ENCODE results near the gene ARMH4. TPM values are rescaled to one million over a fixed set of nuclear protein-coding genes. Genes with fewer than 3 reads are reported as not detected.

ARMH4 gene
- total RNA-seq, 4 donors from 2014 or later = 0.44 to 4.4 (median 2.4) TPM

- no peaks in the 10 kb centered on the region for H3K4me1 ChIP-seq
- intact Hi-C loops (cut with DNase I) = no loop called here
- no peaks in the 10 kb centered on the region for H3K36me3 ChIP-seq
- no peaks in the 10 kb centered on the region for H3K27me3 ChIP-seq
- H3K4me3 ChIP-seq = no peak overlapping the region
- H3K9me3 ChIP-seq = no peaks in the 10 kb centered on the region
- TF ChIP-seq CTCF (IDR thresholded peaks at IDR 0.05) (no peak), POLR2A (IDR thresholded peaks at IDR 0.05) (no peak)
- WGBS, 2 donors = 57 to 63% methylated on average over 5 of the region's 5 CpGs
- H3K27ac ChIP-seq = no peak overlapping the region
- DNase-seq = no peak
These were observed 25.1 kb upstream of the ARMH4 start for GRCh38 chr14:58177125-58177524.

- Histone ChIP-seq H3K36me3 (no peaks in the 10 kb centered on the region), H3K4me3 (peak overlapping the region in 2 of 4 donors; percentile 12 to 13), H3K9me3 (no peaks in the 10 kb centered on the region), H3K27me3 (no peaks in the 10 kb centered on the region), H3K27ac (peak overlapping the region in 2 of 4 donors; percentile 59 to 68), H3K4me1 (peaks cover 0 to 14% (median 0%) of the 10 kb centered on the region in 3 donors)
- no peak for TF ChIP-seq CTCF (IDR thresholded peaks at IDR 0.05)
- TF ChIP-seq POLR2A (IDR thresholded peaks at IDR 0.05) = no peak
- no peak for DNase-seq
- 5 to 27% methylated on average over 5 to 6 of the region's 6 CpGs for WGBS, 2 donors
- intact Hi-C loops (cut with DNase I) = no loop called here
These were observed 19.1 kb upstream of the ARMH4 start for GRCh38 chr14:58171090-58171489.

- H3K36me3 ChIP-seq = no peaks in the 10 kb centered on the region
- H3K4me1 ChIP-seq = peaks cover 0 to 14% (median 0%) of the 10 kb centered on the region in 3 donors
- DNase-seq = no peak
- no peak overlapping the region for H3K4me3 ChIP-seq
- H3K27ac ChIP-seq = no peak overlapping the region
- H3K27me3 ChIP-seq = no peaks in the 10 kb centered on the region
- TF ChIP-seq POLR2A (IDR thresholded peaks at IDR 0.05) = no peak
- TF ChIP-seq CTCF (IDR thresholded peaks at IDR 0.05) = no peak
- 69 to 81% methylated on average over 5 of the region's 5 CpGs for WGBS, 2 donors
- H3K9me3 ChIP-seq = no peaks in the 10 kb centered on the region
- intact Hi-C loops (cut with DNase I) = loop anchor here (5.0 kb wide), 1 partner anchor 61 kb away; no protein-coding TSS in a partner anchor
These were observed 15.9 kb upstream of the ARMH4 start for GRCh38 chr14:58167891-58168290.

- TF ChIP-seq POLR2A (IDR thresholded peaks at IDR 0.05) = no peak
- no peak for TF ChIP-seq CTCF (IDR thresholded peaks at IDR 0.05)
- 25 to 42% methylated on average over 1 of the region's 1 CpG for WGBS, 2 donors
These were observed 15.0 kb upstream of the ARMH4 start for GRCh38 chr14:58167057-58167456.

GRCh38 chr14:58166005-58166983 lies 14.3 kb upstream of the ARMH4 start:
- no peaks in the 10 kb centered on the region for H3K27me3 ChIP-seq
- no peaks in the 10 kb centered on the region for H3K36me3 ChIP-seq
- peak; percentile 60 to 86 (median 68) for TF ChIP-seq CTCF (IDR thresholded peaks at IDR 0.05)
- no peak for TF ChIP-seq POLR2A (IDR thresholded peaks at IDR 0.05)
- no peaks in the 10 kb centered on the region for H3K9me3 ChIP-seq
- no peak overlapping the region for H3K27ac ChIP-seq
- 18 to 28% methylated on average over 10 of the region's 10 CpGs for WGBS, 2 donors
- peaks cover 0 to 8% (median 0%) of the 10 kb centered on the region in 3 donors for H3K4me1 ChIP-seq
- DNase-seq = no peak
- intact Hi-C loops (cut with DNase I) = loop anchor here (5.0 kb wide), 1 partner anchor 59 kb away; no protein-coding TSS in a partner anchor
- H3K4me3 ChIP-seq = no peak overlapping the region

More at GRCh38 chr14:58167057-58167456, 15.0 kb upstream of the ARMH4 start:
- no peaks in the 10 kb centered on the region for H3K36me3 ChIP-seq
- no peaks in the 10 kb centered on the region for H3K9me3 ChIP-seq
- H3K27ac ChIP-seq = no peak overlapping the region
- no peaks in the 10 kb centered on the region for H3K27me3 ChIP-seq
- intact Hi-C loops (cut with DNase I) = loop anchor here (5.0 kb wide), 1 partner anchor 60 kb away; no protein-coding TSS in a partner anchor
- no peak for DNase-seq
- H3K4me1 ChIP-seq = peaks cover 0 to 14% (median 0%) of the 10 kb centered on the region in 3 donors
- H3K4me3 ChIP-seq = no peak overlapping the region

Measured in esophagus squamous epithelium (tissue), 5 donors.